ENCODE results near the gene HCN4.

DNA sequence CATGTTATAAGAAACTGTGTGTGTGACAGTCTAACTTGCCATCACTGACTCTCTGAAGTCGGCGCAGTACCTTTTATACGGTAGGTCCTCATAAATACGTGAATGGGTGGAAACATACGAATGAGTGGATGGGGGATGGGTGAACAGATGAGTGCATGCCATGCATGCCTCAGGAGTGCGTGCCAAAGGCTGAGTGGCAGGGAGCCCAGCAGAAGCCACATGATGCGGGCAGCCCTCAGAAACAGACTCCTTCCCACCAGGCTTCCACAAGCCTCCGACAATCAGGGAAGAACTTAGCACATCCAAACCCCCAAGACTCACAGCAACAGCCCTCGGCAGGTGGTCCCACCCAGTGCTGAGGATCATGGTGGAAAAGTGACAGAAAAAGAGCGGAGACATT is 16.7 kb downstream of the HCN4 start:
- TF ChIP-seq, protein P1, sequence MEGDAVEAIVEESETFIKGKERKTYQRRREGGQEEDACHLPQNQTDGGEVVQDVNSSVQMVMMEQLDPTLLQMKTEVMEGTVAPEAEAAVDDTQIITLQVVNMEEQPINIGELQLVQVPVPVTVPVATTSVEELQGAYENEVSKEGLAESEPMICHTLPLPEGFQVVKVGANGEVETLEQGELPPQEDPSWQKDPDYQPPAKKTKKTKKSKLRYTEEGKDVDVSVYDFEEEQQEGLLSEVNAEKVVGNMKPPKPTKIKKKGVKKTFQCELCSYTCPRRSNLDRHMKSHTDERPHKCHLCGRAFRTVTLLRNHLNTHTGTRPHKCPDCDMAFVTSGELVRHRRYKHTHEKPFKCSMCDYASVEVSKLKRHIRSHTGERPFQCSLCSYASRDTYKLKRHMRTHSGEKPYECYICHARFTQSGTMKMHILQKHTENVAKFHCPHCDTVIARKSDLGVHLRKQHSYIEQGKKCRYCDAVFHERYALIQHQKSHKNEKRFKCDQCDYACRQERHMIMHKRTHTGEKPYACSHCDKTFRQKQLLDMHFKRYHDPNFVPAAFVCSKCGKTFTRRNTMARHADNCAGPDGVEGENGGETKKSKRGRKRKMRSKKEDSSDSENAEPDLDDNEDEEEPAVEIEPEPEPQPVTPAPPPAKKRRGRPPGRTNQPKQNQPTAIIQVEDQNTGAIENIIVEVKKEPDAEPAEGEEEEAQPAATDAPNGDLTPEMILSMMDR (IDR thresholded peaks at IDR 0.05), result no peak
- no peak for TF ChIP-seq POLR2A (IDR thresholded peaks at IDR 0.05)

Measured in thyroid gland (tissue), 4 donors.